Lower leg skin (tissue), 4 donors: Measurements from ENCODE around the gene PAX1. TPM values are rescaled to one million over a fixed set of nuclear protein-coding genes. Genes with fewer than 3 reads are reported as not detected.

Source experiments
- DNase-seq, 2 donors: peaks; one replicate each; pipeline ENCODE4 v3.0.0-alpha.2; 2019; ENCODE audit warnings: low spot score in 2 of 2
- H3K4me3 ChIP-seq: fragments of 200-600 bp; sonication (generic); 2 replicates; pipeline ENCODE4 v1.5.1; 2017; ENCODE audit warnings: mild to moderate bottlenecking, low read depth; ENCODE audit not compliant: poor library complexity, severe bottlenecking
- POLR2A ChIP-seq, 2 donors: fragments of 450-650 bp; IDR thresholded peaks; one replicate each; pipeline ENCODE4 v1.6.1; 2016 to 2017; ENCODE audit warnings: antibody characterized with exemption in 2 of 2, mild to moderate bottlenecking in 1 of 2, moderate library complexity in 1 of 2
- WGBS, 2 donors: methylation state at CpG; one replicate each; pipeline ENCODE4 v1.1.5; 2018; 5-methylcytosine and 5-hydroxymethylcytosine counted together
- intact Hi-C: fragments of 100-400 bp; cut with DNase I; formaldehyde crosslinking; loops from one replicate; pipeline ENCODE4 v1.15.0; 2023; ENCODE audit warnings: low total_unique reads
- total RNA-seq, 4 donors: library from RNA; depleted of rRNA; stranded (reverse); fragments of >200 nt; gene quantifications; one replicate each; pipeline ENCODE4 v1.1.0, GENCODE V29; 2016
- TF ChIP-seq, protein P1 (sequence below), 3 donors: fragments of 450-650 bp; IDR thresholded peaks; one replicate each; pipeline ENCODE4 v1.5.1; 2016; ENCODE audit warnings: antibody characterized with exemption in 3 of 3, mild to moderate bottlenecking in 3 of 3, moderate library complexity in 2 of 3

PAX1 gene
- total RNA-seq, 4 donors from 2014 or later: 0.05 to 2.8 (median 0.19) TPM; not detected in 1

DNA sequence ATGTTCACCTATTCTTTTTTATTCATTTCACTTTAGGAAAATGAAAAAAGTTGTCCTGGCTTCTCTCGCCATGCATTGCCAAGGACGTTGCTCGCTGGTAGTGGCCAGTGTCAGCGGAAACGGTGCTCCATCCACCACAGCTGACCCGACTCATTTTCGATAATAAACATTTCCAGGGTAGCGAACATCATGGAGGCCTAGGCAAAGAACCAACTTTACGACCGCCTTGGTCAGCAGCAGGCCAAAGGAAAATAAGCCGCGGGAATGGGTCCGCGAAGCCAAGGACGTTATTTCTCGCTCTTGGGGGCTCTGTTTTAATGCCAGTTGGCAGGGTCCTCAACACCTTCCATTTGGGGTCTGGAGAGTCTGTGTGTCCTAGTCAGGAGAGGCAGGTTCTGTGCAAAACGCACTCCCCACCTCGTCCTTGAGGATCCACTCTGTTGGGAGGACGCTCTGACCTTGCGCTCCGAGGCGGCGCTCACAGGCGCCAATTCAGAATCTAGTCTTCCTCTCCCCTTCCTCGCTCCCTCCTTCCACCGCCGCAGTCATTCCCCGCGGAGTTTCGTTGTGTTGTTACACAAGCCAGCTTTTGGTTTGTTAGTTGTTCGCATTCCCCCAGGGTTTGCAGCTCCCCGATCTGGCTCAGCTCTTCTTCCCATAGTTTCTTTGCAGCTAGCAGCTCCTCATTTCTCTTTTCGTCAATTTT, 4.1 kb upstream of the PAX1 start:
- no peak overlapping the region for H3K4me3 ChIP-seq
- intact Hi-C loops: no loop called here
- DNase-seq: no peak
- TF ChIP-seq, protein P1, sequence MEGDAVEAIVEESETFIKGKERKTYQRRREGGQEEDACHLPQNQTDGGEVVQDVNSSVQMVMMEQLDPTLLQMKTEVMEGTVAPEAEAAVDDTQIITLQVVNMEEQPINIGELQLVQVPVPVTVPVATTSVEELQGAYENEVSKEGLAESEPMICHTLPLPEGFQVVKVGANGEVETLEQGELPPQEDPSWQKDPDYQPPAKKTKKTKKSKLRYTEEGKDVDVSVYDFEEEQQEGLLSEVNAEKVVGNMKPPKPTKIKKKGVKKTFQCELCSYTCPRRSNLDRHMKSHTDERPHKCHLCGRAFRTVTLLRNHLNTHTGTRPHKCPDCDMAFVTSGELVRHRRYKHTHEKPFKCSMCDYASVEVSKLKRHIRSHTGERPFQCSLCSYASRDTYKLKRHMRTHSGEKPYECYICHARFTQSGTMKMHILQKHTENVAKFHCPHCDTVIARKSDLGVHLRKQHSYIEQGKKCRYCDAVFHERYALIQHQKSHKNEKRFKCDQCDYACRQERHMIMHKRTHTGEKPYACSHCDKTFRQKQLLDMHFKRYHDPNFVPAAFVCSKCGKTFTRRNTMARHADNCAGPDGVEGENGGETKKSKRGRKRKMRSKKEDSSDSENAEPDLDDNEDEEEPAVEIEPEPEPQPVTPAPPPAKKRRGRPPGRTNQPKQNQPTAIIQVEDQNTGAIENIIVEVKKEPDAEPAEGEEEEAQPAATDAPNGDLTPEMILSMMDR (IDR thresholded peaks at IDR 0.05): no peak
- TF ChIP-seq POLR2A (IDR thresholded peaks at IDR 0.05): no peak
- WGBS, 2 donors: 21 to 29% methylated on average over 33 of the region's 33 CpGs

DNA sequence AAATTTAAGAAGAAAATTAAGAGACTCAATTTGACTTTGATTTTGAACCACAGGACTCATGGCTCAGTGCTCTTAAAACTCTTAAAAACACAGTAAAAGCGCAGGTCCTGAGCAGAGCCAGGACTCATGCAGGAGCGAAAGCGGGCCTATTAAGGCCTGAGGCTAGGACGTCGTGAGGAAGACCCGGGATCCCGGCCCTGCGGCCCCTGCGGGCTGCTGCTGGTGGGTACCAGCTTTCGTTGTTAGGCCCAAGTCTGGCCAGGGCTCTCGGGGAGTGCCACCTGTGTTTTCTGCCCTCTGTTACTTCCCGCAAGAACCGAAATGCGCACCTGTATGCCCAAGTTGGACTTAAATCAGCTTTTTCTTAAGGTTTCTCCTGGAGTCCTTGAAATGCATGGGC, 3.4 kb upstream of the PAX1 start:
- TF ChIP-seq POLR2A (IDR thresholded peaks at IDR 0.05): no peak
- TF ChIP-seq, protein P1 (IDR thresholded peaks at IDR 0.05): no peak
- WGBS, 2 donors: 44 to 56% methylated on average over 13 to 14 of the region's 14 CpGs
- intact Hi-C loops: no loop called here
- no peak overlapping the region for H3K4me3 ChIP-seq
- no peak for DNase-seq

DNA sequence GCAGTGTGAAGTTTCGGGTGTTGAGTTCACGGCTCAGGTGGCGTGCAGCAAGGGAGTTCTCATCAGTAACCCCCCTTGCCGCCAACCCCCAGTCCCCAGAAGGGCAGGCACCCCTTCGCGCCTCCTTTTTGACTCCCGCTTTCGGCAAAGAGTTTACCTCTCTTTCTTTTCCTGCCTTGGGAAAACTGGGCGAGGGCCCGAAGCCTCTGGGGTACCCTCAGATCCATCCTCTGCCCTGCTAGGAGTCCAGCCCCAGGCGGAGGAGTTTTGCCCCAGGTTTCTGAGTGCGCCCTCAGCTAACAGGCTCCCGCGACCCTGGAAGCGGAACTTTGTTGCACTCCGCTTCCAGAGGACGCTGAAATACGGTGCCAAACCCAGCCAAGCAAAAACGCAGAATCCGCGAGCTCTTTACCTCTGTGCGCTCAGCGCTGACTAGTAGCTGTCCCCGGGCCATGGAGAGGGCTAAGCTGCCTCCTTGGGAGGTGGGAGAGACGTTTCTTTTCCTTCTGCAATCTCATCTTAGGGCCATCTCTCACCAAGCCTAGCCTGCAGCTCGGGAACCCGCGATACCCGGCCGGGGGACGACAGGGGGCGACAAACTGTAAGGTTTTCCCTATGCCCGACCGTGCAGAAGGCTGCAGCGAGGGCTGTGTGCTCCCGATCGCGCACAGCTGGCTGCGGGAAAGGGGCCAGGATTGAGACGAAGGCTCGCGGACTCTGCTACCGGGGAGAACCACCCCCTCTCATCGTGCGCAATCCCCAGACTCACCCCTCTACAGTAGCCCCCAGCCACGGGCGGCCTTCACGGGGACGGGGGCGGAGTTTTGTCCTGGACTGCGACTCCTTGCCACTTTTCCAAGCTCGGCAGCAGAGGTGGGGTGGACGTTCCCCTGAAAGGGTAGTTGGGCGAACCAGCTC, 2.7 kb upstream of the PAX1 start:
- DNase-seq: peak in 1 of 2 donors; percentile 92
- H3K4me3 ChIP-seq: no peak overlapping the region
- WGBS, 2 donors: 11 to 15% methylated on average over 40 to 43 of the region's 54 CpGs
- intact Hi-C loops: no loop called here
- TF ChIP-seq POLR2A (IDR thresholded peaks at IDR 0.05): no peak
- TF ChIP-seq, protein P1 (IDR thresholded peaks at IDR 0.05): no peak

GRCh38 chr20:21703717-21704407, 1.6 kb upstream of the PAX1 start:
- intact Hi-C loops: no loop called here
- WGBS, 2 donors: 20 to 26% methylated on average over 22 of the region's 22 CpGs
- DNase-seq: no peak
- no peak for TF ChIP-seq POLR2A (IDR thresholded peaks at IDR 0.05)
- TF ChIP-seq, protein P1 (IDR thresholded peaks at IDR 0.05): no peak
- H3K4me3 ChIP-seq: no peak overlapping the region

DNA sequence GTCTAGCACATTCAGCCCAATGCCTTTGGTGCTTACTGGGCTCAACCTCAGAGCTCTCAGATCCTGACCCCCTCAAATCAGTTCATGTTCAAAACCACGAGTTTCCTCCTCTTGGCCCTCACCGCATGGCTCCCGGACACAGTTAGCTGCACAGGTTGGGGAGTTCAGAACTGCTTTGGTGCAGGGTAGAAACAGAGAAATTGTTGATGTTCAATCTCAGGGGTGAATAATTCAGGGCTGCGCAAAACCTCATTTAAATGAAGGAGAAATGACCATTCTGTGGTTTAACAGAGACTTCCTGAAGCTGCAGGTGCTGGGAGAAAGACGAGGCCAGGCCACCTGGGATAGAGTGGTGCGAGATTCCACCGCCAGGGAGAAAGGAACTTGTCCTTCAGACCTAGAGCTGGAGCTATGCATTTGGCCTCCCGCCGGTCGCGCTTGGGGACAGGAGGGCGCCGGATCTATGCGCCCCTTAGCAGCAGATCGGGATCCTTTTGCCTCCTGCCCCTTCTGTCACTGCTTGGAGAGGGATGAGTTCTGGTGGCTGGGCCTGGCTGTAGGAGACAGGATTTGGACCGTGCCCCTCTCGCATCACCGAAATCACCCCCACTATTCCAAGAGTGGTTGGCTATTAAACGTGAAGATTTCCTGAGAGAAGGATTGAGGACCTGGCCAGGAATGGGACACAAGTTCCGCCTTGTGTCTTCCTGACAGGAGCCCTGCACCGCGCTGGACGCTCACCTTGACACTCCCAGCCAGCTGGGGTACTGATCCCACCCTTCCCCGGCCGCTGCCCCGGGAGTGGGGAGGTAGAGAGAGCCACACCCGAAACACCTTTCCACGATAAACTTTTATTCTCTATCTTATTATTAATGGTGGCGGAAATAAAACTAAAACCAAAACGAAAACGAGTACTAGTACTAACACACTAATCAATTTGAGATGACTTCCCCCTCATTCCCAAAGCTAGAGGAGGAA, 767 bp upstream of the PAX1 start:
- WGBS, 2 donors: 22 to 25% methylated on average over 31 of the region's 31 CpGs
- TF ChIP-seq POLR2A (IDR thresholded peaks at IDR 0.05): no peak
- TF ChIP-seq, protein P1 (IDR thresholded peaks at IDR 0.05): no peak
- intact Hi-C loops: no loop called here
- DNase-seq: no peak
- no peak overlapping the region for H3K4me3 ChIP-seq
